ENCODE results near the gene CELSR1.

CELSR1 gene

DNA sequence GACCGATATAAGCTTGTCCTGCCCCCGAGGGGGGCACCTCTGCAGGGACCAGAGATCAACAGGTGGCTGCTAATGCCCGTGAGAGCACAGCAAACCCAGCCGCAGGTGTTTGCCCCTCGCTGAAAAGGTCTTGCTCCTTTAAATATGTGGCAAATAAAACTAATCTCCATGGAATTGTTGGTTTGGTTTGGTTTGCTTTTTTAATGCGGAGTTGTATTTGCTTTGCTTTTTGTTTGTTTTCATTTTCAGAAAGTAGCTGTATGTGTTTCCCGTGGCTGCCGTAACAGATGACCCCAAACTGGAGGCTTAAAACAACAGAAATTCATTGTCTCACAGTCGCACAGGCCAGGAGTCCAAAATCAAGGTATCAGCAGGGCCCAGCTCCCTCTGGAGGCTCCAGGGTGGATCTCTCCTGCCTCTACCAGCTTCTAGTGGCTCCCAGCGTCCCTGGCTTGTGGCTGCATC, 93.0 kb downstream of the CELSR1 start:
- TF ChIP-seq, protein P1, sequence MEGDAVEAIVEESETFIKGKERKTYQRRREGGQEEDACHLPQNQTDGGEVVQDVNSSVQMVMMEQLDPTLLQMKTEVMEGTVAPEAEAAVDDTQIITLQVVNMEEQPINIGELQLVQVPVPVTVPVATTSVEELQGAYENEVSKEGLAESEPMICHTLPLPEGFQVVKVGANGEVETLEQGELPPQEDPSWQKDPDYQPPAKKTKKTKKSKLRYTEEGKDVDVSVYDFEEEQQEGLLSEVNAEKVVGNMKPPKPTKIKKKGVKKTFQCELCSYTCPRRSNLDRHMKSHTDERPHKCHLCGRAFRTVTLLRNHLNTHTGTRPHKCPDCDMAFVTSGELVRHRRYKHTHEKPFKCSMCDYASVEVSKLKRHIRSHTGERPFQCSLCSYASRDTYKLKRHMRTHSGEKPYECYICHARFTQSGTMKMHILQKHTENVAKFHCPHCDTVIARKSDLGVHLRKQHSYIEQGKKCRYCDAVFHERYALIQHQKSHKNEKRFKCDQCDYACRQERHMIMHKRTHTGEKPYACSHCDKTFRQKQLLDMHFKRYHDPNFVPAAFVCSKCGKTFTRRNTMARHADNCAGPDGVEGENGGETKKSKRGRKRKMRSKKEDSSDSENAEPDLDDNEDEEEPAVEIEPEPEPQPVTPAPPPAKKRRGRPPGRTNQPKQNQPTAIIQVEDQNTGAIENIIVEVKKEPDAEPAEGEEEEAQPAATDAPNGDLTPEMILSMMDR (IDR thresholded peaks at IDR 0.05; ENCODE audit: insufficient read depth, low read depth, low read length, missing control alignments) = peak; percentile 41
- H3K4me3 ChIP-seq (ENCODE audit: low read length) = no peak overlapping the region
- no peak for DNase-seq (ENCODE audit: low read depth)

DNA sequence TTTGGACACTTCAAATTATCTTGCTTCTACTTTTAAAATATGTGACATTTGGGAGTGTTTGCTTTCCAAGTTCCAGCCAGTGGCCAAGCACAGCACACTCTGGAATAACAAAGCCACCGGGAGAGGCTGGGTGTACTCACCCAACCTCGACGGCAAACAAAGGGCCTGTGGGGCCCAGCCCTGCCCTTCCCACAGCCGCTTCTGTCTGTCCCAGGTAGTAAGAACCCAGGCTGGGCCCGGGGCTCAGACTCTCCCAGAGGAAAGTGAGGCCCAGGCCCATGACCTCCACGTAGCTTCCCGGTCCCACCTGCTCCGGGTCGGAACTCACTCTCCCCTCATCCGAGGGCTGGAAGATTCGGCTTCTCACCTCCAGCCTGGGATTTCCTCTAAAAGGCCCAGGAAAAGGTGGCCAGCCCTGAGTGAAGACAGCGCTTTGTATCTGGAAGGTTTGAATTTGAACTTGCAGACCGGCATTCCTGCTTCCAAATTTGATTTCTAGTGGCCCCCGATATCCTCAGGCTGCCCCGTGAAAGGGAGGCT, 93.5 kb downstream of the CELSR1 start:
- no peak for DNase-seq (ENCODE audit: low read depth)
- TF ChIP-seq, protein P1 (IDR thresholded peaks at IDR 0.05; ENCODE audit: insufficient read depth, low read depth, low read length, missing control alignments) = no peak
- H3K4me3 ChIP-seq (ENCODE audit: low read length) = no peak overlapping the region

DNA sequence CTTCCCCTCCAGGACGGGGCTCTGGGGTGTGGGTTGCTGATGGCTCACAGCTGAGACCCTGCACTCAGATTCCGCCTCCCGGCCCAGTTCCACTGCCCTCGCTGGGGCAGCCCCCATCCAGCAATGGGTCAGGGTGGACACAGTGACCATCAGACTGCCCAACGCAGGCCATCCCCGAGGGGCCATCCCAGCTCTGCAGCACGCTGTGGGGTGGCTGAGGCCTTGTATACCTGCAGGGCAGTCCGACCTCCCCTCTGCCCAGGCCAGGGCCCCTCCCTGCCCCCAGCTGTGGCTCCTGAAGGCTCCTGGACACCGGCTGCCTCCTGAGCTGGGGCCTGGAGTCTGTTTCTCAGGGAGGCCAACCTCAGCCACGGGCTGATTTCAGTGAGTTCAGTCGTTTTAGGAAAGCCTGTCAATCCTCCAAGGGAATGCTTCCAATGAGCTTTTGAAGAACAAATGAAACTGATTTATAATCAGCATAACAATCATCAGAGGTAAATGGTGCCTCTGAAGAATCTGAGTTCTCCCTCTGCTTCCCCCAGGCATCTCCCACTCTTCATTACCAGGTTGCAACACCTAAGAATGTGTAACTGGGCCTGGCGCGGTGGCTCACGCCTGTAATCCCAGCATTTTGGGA, 95.1 kb downstream of the CELSR1 start:
- H3K4me3 ChIP-seq (ENCODE audit: low read length) = no peak overlapping the region
- no peak for DNase-seq (ENCODE audit: low read depth)
- TF ChIP-seq, protein P1 (IDR thresholded peaks at IDR 0.05; ENCODE audit: insufficient read depth, low read depth, low read length, missing control alignments) = no peak

DNA sequence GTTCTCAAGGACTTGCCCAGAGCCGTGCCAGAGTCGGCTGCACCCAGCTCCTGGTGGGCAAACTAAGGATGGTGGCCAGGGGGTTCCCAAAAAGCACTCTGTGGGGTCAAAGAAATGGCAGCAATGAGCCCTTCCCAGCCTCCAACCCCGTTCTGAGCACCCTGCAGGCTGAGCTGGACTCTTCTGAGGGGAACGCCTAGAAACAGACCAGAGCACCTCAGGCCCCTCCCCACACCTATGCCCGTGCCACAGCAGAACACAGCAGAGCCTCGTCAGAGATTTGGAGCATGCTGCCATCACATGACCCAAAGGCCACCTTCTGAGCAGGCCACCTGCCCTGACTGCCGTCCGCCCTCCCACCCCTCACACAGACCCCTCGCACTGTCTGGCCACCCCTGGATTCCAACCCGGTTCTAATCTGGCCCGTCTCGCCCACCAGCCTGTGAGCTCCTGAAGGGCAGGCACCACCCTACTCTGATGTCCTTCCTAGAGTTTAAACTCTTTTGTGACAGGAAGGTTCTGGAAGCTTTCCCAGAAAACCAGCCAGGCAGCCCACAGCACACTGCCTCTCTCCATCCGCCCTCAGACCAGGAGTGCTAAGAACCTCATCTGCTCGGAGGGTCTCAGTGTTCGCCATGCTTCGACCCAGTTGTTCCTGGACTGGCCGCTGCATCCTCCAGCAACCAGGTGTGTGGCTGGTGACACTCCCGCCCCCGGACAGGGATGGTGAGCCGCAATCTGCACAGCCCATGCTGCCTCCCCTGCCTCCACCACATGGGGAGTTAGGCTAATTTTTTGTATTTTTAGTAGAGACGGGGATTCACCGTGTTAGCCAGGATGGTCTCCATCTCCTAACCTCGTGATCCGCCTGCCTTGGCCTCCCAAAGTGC, 97.6 kb downstream of the CELSR1 start:
- no peak overlapping the region for H3K4me3 ChIP-seq (ENCODE audit: low read length)
- TF ChIP-seq, protein P1 (IDR thresholded peaks at IDR 0.05; ENCODE audit: insufficient read depth, low read depth, low read length, missing control alignments) = no peak
- DNase-seq (ENCODE audit: low read depth) = no peak

DNA sequence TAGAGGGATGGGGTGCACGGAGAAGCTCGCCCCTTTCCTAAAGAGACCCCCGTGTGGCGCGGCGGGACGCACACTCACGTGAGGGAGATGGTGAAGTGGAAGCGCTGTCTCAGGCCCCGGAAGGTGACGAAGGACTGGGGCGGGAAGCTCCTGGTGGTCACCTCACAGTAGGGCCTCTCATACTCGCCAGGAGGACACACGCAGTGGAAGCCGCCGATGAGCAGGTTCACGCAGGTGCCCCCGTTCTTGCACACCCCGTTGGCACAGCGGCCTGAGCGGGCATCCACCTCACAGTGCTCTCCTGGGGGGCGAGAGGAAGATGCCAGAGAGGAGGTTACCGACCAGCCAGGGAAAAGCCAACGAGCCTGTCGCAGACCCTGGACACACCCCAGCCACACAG, 98.3 kb downstream of the CELSR1 start:
- no peak overlapping the region for H3K4me3 ChIP-seq (ENCODE audit: low read length)
- DNase-seq (ENCODE audit: low read depth) = no peak
- TF ChIP-seq, protein P1 (IDR thresholded peaks at IDR 0.05; ENCODE audit: insufficient read depth, low read depth, low read length, missing control alignments) = no peak

DNA sequence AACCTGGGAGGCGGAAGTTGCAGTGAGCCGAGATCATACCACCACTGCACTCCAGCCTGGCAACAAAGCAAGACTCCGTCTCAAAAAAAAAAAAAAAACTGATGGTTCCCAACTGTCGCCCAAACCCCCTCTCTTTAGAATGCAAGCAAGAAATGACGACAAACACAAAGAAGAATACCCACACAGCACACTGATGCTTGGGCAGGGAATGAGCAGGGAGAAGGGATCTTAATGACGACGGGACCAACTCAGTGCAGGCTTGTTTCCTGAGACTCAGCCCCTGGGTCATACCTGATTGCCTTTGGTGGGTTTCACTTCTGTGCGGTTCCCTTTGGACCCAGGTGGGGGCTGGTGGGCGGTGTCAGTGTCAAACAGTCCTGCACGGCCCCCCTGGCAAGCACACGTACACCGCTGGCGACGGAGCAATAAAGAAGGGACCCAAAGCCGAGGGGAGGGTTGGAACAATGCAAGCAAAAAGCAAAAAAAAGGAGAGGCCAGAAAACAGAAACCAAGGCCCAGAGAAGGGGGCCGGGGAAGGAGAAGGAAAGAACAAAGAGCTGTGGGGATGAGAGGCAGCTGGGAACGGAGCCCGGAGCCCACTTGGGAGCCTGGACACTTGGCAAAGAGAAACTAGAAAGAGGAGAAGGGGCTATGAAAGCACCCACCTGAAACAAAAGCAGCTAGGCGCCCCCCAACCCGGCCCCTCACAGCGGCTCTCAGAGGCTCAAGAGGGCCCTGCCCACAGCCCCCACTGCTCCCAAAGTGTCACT, 99.6 kb downstream of the CELSR1 start:
- no peak overlapping the region for H3K4me3 ChIP-seq (ENCODE audit: low read length)
- DNase-seq (ENCODE audit: low read depth) = no peak
- TF ChIP-seq, protein P1 (IDR thresholded peaks at IDR 0.05; ENCODE audit: insufficient read depth, low read depth, low read length, missing control alignments) = no peak
